ENCODE data around the gene MVK.

GRCh38 chr12:109607618-109608017 is 34.0 kb downstream of the MVK start:
- TF ChIP-seq, protein P1, sequence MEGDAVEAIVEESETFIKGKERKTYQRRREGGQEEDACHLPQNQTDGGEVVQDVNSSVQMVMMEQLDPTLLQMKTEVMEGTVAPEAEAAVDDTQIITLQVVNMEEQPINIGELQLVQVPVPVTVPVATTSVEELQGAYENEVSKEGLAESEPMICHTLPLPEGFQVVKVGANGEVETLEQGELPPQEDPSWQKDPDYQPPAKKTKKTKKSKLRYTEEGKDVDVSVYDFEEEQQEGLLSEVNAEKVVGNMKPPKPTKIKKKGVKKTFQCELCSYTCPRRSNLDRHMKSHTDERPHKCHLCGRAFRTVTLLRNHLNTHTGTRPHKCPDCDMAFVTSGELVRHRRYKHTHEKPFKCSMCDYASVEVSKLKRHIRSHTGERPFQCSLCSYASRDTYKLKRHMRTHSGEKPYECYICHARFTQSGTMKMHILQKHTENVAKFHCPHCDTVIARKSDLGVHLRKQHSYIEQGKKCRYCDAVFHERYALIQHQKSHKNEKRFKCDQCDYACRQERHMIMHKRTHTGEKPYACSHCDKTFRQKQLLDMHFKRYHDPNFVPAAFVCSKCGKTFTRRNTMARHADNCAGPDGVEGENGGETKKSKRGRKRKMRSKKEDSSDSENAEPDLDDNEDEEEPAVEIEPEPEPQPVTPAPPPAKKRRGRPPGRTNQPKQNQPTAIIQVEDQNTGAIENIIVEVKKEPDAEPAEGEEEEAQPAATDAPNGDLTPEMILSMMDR (conservative IDR thresholded peaks at IDR 0.05 in 1 of 2, IDR thresholded peaks at IDR 0.05 in 1 of 2; ENCODE audit: low read depth in 1 of 2, low read length in 2 of 2), result no peak
- TF ChIP-seq EZH2 (IDR thresholded peaks at IDR 0.05; ENCODE audit: low read length, missing control alignments), result no peak

Measured in fibroblast of lung (primary cell).